Stimulated activated CD8-positive, alpha-beta memory T cell treated with anti-CD3 and anti-CD28 coated beads, Interleukin-2, amount 100 ng/mL, for 1 hour (primary cell): ENCODE measurements around the gene TMC5.
A peak's percentile ranks its signal among the peaks of the same experiment; 100 is the strongest.

Experiments used
- DNase-seq, 2 donors: peaks; one replicate each; pipeline ENCODE4 v3.0.0-alpha.2; 2020; ENCODE audit warnings: low read depth in 2 of 2

The TMC5 gene

GRCh38 chr16:19463468-19464315, 46.0 kb downstream of the TMC5 start:
- no peak for DNase-seq

GRCh38 chr16:19468300-19468699, 50.6 kb downstream of the TMC5 start:
- DNase-seq, result no peak

GRCh38 chr16:19472482-19472881, 54.8 kb downstream of the TMC5 start:
- no peak for DNase-seq

GRCh38 chr16:19474617-19475016, 56.9 kb downstream of the TMC5 start:
- DNase-seq, result no peak

GRCh38 chr16:19478505-19478904, 60.8 kb downstream of the TMC5 start:
- no peak for DNase-seq

- DNase-seq, result no peak
These were observed 61.6 kb downstream of the TMC5 start for GRCh38 chr16:19479302-19479721.

GRCh38 chr16:19481296-19481695, 63.6 kb downstream of the TMC5 start:
- no peak for DNase-seq

GRCh38 chr16:19481769-19482168, 64.1 kb downstream of the TMC5 start:
- DNase-seq, result no peak

- no peak for DNase-seq
These were observed 64.6 kb downstream of the TMC5 start for GRCh38 chr16:19482291-19482690.

GRCh38 chr16:19484096-19484495, 66.4 kb downstream of the TMC5 start:
- DNase-seq, result no peak

GRCh38 chr16:19485611-19486010, 67.9 kb downstream of the TMC5 start:
- DNase-seq, result no peak

GRCh38 chr16:19486051-19486450, 68.4 kb downstream of the TMC5 start:
- no peak for DNase-seq

- no peak for DNase-seq
These were observed 69.2 kb downstream of the TMC5 start for GRCh38 chr16:19486750-19487325.

GRCh38 chr16:19488213-19488640, 70.5 kb downstream of the TMC5 start:
- no peak for DNase-seq

- DNase-seq, result no peak
These were observed 72.9 kb downstream of the TMC5 start for GRCh38 chr16:19490619-19491018.

- DNase-seq, result no peak
These were observed 79.5 kb downstream of the TMC5 start for GRCh38 chr16:19497176-19497575.

GRCh38 chr16:19499006-19499405, 81.3 kb downstream of the TMC5 start:
- no peak for DNase-seq

- DNase-seq, result no peak
These were observed 81.8 kb downstream of the TMC5 start for GRCh38 chr16:19499481-19499880.

- peak; percentile 8 to 43 for DNase-seq
These were observed 84.9 kb downstream of the TMC5 start for GRCh38 chr16:19502395-19503131.

GRCh38 chr16:19503461-19504075, 85.9 kb downstream of the TMC5 start:
- DNase-seq, result no peak

GRCh38 chr16:19505600-19506303, 88.1 kb downstream of the TMC5 start:
- DNase-seq, result no peak

- no peak for DNase-seq
These were observed 89.3 kb downstream of the TMC5 start for GRCh38 chr16:19506965-19507364.
